ENCODE results near the gene NAXE.

DNA sequence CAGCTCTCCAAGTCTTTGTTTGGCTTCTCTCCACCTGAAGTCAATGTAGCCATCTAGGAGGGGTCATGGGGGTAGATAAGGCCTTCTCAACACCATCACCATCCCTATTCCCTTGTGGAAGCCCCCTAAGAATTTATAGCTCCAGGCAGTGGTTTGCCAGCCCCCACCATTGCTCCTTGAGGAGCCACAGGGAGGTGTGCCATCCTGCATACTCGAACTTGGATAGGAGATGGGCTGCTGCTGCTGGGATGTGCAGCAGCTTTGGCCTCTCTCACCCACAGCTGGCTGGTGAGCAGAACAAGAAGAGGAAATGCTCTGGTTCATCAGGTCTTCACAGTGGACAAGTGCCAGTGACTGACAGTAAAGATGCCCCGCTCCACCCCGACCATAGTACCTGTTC lies 4.8 kb downstream of the NAXE start:
- TF ChIP-seq, protein P1, sequence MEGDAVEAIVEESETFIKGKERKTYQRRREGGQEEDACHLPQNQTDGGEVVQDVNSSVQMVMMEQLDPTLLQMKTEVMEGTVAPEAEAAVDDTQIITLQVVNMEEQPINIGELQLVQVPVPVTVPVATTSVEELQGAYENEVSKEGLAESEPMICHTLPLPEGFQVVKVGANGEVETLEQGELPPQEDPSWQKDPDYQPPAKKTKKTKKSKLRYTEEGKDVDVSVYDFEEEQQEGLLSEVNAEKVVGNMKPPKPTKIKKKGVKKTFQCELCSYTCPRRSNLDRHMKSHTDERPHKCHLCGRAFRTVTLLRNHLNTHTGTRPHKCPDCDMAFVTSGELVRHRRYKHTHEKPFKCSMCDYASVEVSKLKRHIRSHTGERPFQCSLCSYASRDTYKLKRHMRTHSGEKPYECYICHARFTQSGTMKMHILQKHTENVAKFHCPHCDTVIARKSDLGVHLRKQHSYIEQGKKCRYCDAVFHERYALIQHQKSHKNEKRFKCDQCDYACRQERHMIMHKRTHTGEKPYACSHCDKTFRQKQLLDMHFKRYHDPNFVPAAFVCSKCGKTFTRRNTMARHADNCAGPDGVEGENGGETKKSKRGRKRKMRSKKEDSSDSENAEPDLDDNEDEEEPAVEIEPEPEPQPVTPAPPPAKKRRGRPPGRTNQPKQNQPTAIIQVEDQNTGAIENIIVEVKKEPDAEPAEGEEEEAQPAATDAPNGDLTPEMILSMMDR (conservative IDR thresholded peaks at IDR 0.05) = no peak
- no peak for TF ChIP-seq EZH2 (IDR thresholded peaks at IDR 0.05; ENCODE audit: low read depth)
